GM10248 (cell line): ENCODE measurements around the gene CDYL.

Source experiments
- CTCF ChIA-PET: fragments of 300-600 bp; sonication (Branson Sonifier 250); formaldehyde crosslinking; extraction: SDS; loops from one replicate; lab custom pipeline; 2021; ENCODE audit warnings: antibody characterized with exemption; lab: Yijun Ruan, JAX
- POLR2A ChIA-PET: fragments of 350-650 bp; sonication (Branson Sonifier 250); formaldehyde crosslinking; extraction: SDS; loops from one replicate; lab custom pipeline; 2020; ENCODE audit warnings: antibody characterized with exemption; lab: Yijun Ruan, JAX
- DNase-seq: peaks from one replicate; pipeline ENCODE4 v3.0.0; 2012; ENCODE audit errors: extremely low spot score
- CTCF ChIP-seq: IDR thresholded peaks from 2 replicates; pipeline ENCODE4 v1.5.1; 2012; ENCODE audit warnings: mild to moderate bottlenecking, low read depth; ENCODE audit errors: extremely low read depth, missing control alignments, control extremely low read depth

The CDYL gene

GRCh38 chr6:4922488-4923037 lies 146.4 kb downstream of the CDYL start:
- DNase-seq = no peak
- TF ChIP-seq CTCF = no peak
- POLR2A ChIA-PET = no interaction called here
- CTCF ChIA-PET = no interaction called here

DNA sequence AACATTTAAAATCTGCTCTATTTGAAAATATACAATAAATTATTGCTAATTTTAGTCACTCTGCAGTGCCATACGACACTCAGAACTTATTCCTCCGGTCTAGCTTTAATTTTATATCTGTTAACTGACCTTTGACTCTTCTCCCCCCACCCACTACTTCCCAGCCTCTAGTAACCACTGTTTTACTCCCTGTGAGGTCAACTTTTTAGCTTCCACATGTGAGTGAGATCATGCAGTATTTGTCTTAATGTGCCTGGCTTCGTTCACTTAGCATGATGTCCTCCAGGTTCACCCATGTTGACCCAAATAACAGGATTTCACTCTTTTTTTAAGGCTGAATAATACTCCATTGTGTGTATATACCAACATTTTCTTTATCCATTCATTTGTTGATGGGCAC lies 146.9 kb downstream of the CDYL start:
- no peak for TF ChIP-seq CTCF
- CTCF ChIA-PET = no interaction called here
- POLR2A ChIA-PET = no interaction called here
- DNase-seq = no peak

- no peak for DNase-seq
- CTCF ChIA-PET = interaction anchor here (0.7 to 1.5 kb wide), 3 partner anchors 10 to 17 kb away, joined by 3 to 7 read pairs (median 3); no protein-coding TSS in a partner anchor
- TF ChIP-seq CTCF = no peak
- POLR2A ChIA-PET = no interaction called here
Observed at GRCh38 chr6:4924661-4925271, 148.6 kb downstream of the CDYL start.

GRCh38 chr6:4925580-4925979 lies 149.4 kb downstream of the CDYL start:
- POLR2A ChIA-PET = no interaction called here

DNA sequence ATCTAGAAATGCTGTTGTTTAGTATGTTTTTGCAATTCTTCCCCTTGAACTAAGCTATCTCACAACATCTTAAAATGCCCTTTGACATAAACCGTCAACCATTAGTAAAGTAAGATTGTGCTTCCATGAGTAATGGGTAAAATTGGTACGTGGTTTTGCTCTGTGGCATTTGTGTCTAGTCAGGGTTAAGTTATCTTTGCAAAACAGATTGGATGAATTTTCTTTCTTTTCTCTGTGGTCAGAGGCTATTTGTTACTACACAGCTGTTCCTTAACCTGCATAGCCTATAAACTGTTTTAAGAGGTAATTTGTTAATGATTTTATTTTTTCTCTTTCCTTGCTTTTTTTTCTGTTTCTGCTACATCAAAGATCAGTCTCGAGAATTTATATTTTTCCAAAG lies 152.2 kb downstream of the CDYL start:
- no peak for TF ChIP-seq CTCF
- POLR2A ChIA-PET = no interaction called here
- no peak for DNase-seq
- CTCF ChIA-PET = interaction anchor here (1.2 to 2.2 kb wide), 3 partner anchors 8 to 21 kb away, joined by 3 to 9 read pairs (median 3); no protein-coding TSS in a partner anchor

More at GRCh38 chr6:4925580-4925979, 149.4 kb downstream of the CDYL start:
- no peak for DNase-seq
- no peak for TF ChIP-seq CTCF
- CTCF ChIA-PET = interaction anchor here (0.9 to 1.5 kb wide), 4 partner anchors 8 to 18 kb away, joined by 3 to 7 read pairs (median 4); no protein-coding TSS in a partner anchor

- POLR2A ChIA-PET = no interaction called here
- no peak for DNase-seq
- CTCF ChIA-PET = interaction anchor here (1.7 to 2.0 kb wide), 2 partner anchors 8 to 15 kb away, joined by 4 to 7 read pairs; no protein-coding TSS in a partner anchor
- no peak for TF ChIP-seq CTCF
Observed at GRCh38 chr6:4929097-4929718, 153.0 kb downstream of the CDYL start.
